Liver (tissue), 9 donors: Measurements from ENCODE around the gene ACOT11. TPM values are rescaled to one million over a fixed set of nuclear protein-coding genes. Genes with fewer than 3 reads are reported as not detected.

Experiments used
- DNase-seq: peaks from one replicate; pipeline ENCODE4 v3.0.0-alpha.2; 2017; ENCODE audit warnings: low spot score
- H3K27ac ChIP-seq, 2 donors: one replicate each; pipeline ENCODE4 v1.7.0; 2013; ENCODE audit warnings: inconsistent platforms in 2 of 2, low read length in 2 of 2, control low read depth in 1 of 2, low read depth in 1 of 2, mild to moderate bottlenecking in 1 of 2
- H3K27me3 ChIP-seq, 4 donors: one replicate each; pipeline versions ENCODE4 v1.6.1 to v1.7.0; 2013; ENCODE audit warnings: low read length in 3 of 4, inconsistent platforms in 1 of 4, mild to moderate bottlenecking in 1 of 4, moderate library complexity in 1 of 4; ENCODE audit not compliant: control insufficient read depth in 4 of 4, insufficient read depth in 4 of 4
- H3K36me3 ChIP-seq, 4 donors: one replicate each; pipeline versions ENCODE4 v1.6.1 to v1.7.0; 2013; ENCODE audit warnings: low read length in 3 of 4, mild to moderate bottlenecking in 3 of 4, low read depth in 1 of 4, moderate library complexity in 1 of 4; ENCODE audit not compliant: control insufficient read depth in 4 of 4, insufficient read depth in 3 of 4
- H3K4me1 ChIP-seq, 4 donors: one replicate each; pipeline versions ENCODE4 v1.6.1 to v1.7.0; 2013; ENCODE audit warnings: low read length in 3 of 4, mild to moderate bottlenecking in 3 of 4, moderate library complexity in 1 of 4; ENCODE audit not compliant: control insufficient read depth in 4 of 4, insufficient read depth in 4 of 4
- H3K4me3 ChIP-seq, 3 donors: one replicate each; pipeline versions ENCODE4 v1.6.1 to v1.7.0; 2013; ENCODE audit warnings: low read length in 3 of 3, control low read depth in 1 of 3, low read depth in 1 of 3, mild to moderate bottlenecking in 1 of 3
- H3K9ac ChIP-seq, 2 donors: one replicate each; pipeline ENCODE4 v1.7.0; 2013; ENCODE audit warnings: low read length in 2 of 2, mild to moderate bottlenecking in 2 of 2, moderate library complexity in 2 of 2, control low read depth in 1 of 2, low read depth in 1 of 2
- H3K9me3 ChIP-seq, 4 donors: one replicate each; pipeline versions ENCODE4 v1.6.1 to v1.7.0; 2013; ENCODE audit warnings: low read length in 3 of 4; ENCODE audit not compliant: control insufficient read depth in 4 of 4
- FOXA1 ChIP-seq: IDR thresholded peaks from 2 replicates; pipeline ENCODE4 v1.6.1; 2016; ENCODE audit warnings: antibody characterized with exemption
- FOXA2 ChIP-seq: IDR thresholded peaks from 2 replicates; pipeline ENCODE4 v1.6.1; 2016; ENCODE audit warnings: antibody characterized with exemption
- GABPA ChIP-seq, 2 donors: IDR thresholded peaks in 1 of 2; conservative IDR thresholded peaks in 1 of 2; 2 replicates each; pipeline ENCODE4 v1.6.1; 2016; ENCODE audit warnings: antibody characterized with exemption in 2 of 2, mild to moderate bottlenecking in 1 of 2, moderate library complexity in 1 of 2
- HNF4A ChIP-seq, 2 donors: conservative IDR thresholded peaks; 2 replicates each; pipeline ENCODE4 v1.6.1; 2016; ENCODE audit warnings: antibody characterized with exemption in 2 of 2, mild to moderate bottlenecking in 2 of 2
- HNF4G ChIP-seq: IDR thresholded peaks from 2 replicates; pipeline ENCODE4 v1.6.1; 2016; ENCODE audit warnings: antibody characterized with exemption
- JUND ChIP-seq, 2 donors: IDR thresholded peaks; 2 replicates each; pipeline ENCODE4 v1.6.1; 2016; ENCODE audit warnings: antibody characterized with exemption in 2 of 2
- NR2F2 ChIP-seq: IDR thresholded peaks from 2 replicates; pipeline ENCODE4 v1.6.1; 2016; ENCODE audit warnings: antibody characterized with exemption
- RAD21 ChIP-seq, 2 donors: IDR thresholded peaks; 2 replicates each; pipeline ENCODE4 v1.6.1; 2016; ENCODE audit warnings: antibody characterized with exemption in 2 of 2, mild to moderate bottlenecking in 2 of 2
- RXRA ChIP-seq, 2 donors: IDR thresholded peaks; 2 replicates each; pipeline ENCODE4 v1.6.1; 2017 to 2018; ENCODE audit warnings: antibody characterized with exemption in 2 of 2, mild to moderate bottlenecking in 1 of 2
- SP1 ChIP-seq: IDR thresholded peaks from 2 replicates; pipeline ENCODE4 v1.6.1; 2018; ENCODE audit warnings: antibody characterized with exemption, mild to moderate bottlenecking
- TAF1 ChIP-seq: conservative IDR thresholded peaks from 2 replicates; pipeline ENCODE4 v1.6.1; 2016; ENCODE audit warnings: antibody characterized with exemption, mild to moderate bottlenecking
- YY1 ChIP-seq: IDR thresholded peaks from 2 replicates; pipeline ENCODE4 v1.6.1; 2016; ENCODE audit warnings: antibody characterized with exemption, mild to moderate bottlenecking
- WGBS: extraction: QIAGEN DNeasy Blood & Tissue Kit; methylation state at CpG from one replicate; pipeline ENCODE4 v1.1.7; 2013; 5-methylcytosine and 5-hydroxymethylcytosine counted together
- polyA plus RNA-seq, 2 donors: library from polyadenylated mRNA; stranded (reverse) in 1 of 2; unstranded in 1 of 2; fragments of 200-250 nt in 1 of 2; fragments of >200 nt in 1 of 2; fragmentation: Nextera tagmentation in 1 of 2; extraction: Ambion mirVana in 1 of 2; gene quantifications; one replicate each; pipeline versions ENCODE4 v1.2.1 to v1.2.3, GENCODE V29; 2013 to 2015
- total RNA-seq, 2 donors: library from RNA; depleted of rRNA; stranded (reverse); fragments of >200 nt; gene quantifications; one replicate each; pipeline ENCODE4 v1.2.3, GENCODE V29; 2014
- TF ChIP-seq, protein P1 (sequence below): IDR thresholded peaks from 2 replicates; pipeline ENCODE4 v1.6.1; 2016; ENCODE audit warnings: antibody characterized with exemption
- TF ChIP-seq, protein P2 (sequence below): IDR thresholded peaks from 2 replicates; pipeline ENCODE4 v1.6.1; 2016; ENCODE audit warnings: antibody characterized with exemption, mild to moderate bottlenecking
- TF ChIP-seq, protein P3 (sequence below): IDR thresholded peaks from 2 replicates; pipeline ENCODE4 v1.6.1; 2016; ENCODE audit warnings: antibody characterized with exemption
- TF ChIP-seq, protein P4 (sequence below): fragments of 150-350 bp; IDR thresholded peaks from 2 replicates; pipeline ENCODE4 v1.5.1; 2017; ENCODE audit warnings: improper control_type of control experiment, low read depth, low read length; ENCODE audit not compliant: missing input control
- TF ChIP-seq, protein P5 (sequence below): IDR thresholded peaks from 2 replicates; pipeline ENCODE4 v1.6.1; 2016; ENCODE audit warnings: antibody characterized with exemption
- donor health status: healthy.
- donor health status: healthy.
- donor health status: healthy.
- donor health status: healthy.
- donor health status: healthy.

The ACOT11 gene
- total and polyA plus RNA-seq, 4 donors: 0.13 to 1.1 (median 0.50) TPM

DNA sequence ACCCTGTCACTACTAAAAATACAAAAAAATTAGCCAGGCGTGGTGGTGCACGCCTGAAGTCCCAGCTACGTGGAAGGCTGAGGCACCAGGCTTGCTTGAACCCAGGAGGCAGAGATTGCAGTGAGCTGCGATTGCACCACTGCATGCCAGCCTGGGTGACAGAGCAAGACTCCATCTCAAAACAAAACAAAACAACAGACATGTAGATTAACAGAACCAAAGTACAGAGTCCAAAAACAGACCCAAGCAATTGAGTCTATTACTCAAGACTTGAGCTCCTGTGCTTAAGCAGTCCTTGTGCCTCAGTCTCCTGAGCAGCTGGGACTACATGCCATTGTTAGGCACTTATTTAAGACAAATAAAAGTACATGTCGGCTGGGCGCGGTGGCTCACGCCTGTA, 9.5 kb upstream of the ACOT11 start:
- TF ChIP-seq FOXA2: no peak
- TF ChIP-seq, protein P1, sequence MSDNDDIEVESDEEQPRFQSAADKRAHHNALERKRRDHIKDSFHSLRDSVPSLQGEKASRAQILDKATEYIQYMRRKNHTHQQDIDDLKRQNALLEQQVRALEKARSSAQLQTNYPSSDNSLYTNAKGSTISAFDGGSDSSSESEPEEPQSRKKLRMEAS: no peak
- TF ChIP-seq YY1: no peak
- TF ChIP-seq RAD21 (IDR thresholded peaks at IDR 0.05): no peak
- TF ChIP-seq, protein P2, sequence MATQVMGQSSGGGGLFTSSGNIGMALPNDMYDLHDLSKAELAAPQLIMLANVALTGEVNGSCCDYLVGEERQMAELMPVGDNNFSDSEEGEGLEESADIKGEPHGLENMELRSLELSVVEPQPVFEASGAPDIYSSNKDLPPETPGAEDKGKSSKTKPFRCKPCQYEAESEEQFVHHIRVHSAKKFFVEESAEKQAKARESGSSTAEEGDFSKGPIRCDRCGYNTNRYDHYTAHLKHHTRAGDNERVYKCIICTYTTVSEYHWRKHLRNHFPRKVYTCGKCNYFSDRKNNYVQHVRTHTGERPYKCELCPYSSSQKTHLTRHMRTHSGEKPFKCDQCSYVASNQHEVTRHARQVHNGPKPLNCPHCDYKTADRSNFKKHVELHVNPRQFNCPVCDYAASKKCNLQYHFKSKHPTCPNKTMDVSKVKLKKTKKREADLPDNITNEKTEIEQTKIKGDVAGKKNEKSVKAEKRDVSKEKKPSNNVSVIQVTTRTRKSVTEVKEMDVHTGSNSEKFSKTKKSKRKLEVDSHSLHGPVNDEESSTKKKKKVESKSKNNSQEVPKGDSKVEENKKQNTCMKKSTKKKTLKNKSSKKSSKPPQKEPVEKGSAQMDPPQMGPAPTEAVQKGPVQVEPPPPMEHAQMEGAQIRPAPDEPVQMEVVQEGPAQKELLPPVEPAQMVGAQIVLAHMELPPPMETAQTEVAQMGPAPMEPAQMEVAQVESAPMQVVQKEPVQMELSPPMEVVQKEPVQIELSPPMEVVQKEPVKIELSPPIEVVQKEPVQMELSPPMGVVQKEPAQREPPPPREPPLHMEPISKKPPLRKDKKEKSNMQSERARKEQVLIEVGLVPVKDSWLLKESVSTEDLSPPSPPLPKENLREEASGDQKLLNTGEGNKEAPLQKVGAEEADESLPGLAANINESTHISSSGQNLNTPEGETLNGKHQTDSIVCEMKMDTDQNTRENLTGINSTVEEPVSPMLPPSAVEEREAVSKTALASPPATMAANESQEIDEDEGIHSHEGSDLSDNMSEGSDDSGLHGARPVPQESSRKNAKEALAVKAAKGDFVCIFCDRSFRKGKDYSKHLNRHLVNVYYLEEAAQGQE: no peak
- no peak for TF ChIP-seq SP1
- no peak for TF ChIP-seq HNF4G
- TF ChIP-seq FOXA1: no peak
- no peak for TF ChIP-seq RXRA (IDR thresholded peaks at IDR 0.05)
- TF ChIP-seq, protein P3, sequence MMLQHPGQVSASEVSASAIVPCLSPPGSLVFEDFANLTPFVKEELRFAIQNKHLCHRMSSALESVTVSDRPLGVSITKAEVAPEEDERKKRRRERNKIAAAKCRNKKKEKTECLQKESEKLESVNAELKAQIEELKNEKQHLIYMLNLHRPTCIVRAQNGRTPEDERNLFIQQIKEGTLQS: no peak
- no peak for TF ChIP-seq JUND (IDR thresholded peaks at IDR 0.05)
- TF ChIP-seq, protein P4, sequence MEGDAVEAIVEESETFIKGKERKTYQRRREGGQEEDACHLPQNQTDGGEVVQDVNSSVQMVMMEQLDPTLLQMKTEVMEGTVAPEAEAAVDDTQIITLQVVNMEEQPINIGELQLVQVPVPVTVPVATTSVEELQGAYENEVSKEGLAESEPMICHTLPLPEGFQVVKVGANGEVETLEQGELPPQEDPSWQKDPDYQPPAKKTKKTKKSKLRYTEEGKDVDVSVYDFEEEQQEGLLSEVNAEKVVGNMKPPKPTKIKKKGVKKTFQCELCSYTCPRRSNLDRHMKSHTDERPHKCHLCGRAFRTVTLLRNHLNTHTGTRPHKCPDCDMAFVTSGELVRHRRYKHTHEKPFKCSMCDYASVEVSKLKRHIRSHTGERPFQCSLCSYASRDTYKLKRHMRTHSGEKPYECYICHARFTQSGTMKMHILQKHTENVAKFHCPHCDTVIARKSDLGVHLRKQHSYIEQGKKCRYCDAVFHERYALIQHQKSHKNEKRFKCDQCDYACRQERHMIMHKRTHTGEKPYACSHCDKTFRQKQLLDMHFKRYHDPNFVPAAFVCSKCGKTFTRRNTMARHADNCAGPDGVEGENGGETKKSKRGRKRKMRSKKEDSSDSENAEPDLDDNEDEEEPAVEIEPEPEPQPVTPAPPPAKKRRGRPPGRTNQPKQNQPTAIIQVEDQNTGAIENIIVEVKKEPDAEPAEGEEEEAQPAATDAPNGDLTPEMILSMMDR: no peak
- TF ChIP-seq NR2F2: no peak
- no peak for TF ChIP-seq HNF4A (conservative IDR thresholded peaks at IDR 0.05)
- TF ChIP-seq GABPA (IDR thresholded peaks at IDR 0.05 in 1 of 2, conservative IDR thresholded peaks at IDR 0.05 in 1 of 2): no peak
- TF ChIP-seq TAF1: no peak
- TF ChIP-seq, protein P5, sequence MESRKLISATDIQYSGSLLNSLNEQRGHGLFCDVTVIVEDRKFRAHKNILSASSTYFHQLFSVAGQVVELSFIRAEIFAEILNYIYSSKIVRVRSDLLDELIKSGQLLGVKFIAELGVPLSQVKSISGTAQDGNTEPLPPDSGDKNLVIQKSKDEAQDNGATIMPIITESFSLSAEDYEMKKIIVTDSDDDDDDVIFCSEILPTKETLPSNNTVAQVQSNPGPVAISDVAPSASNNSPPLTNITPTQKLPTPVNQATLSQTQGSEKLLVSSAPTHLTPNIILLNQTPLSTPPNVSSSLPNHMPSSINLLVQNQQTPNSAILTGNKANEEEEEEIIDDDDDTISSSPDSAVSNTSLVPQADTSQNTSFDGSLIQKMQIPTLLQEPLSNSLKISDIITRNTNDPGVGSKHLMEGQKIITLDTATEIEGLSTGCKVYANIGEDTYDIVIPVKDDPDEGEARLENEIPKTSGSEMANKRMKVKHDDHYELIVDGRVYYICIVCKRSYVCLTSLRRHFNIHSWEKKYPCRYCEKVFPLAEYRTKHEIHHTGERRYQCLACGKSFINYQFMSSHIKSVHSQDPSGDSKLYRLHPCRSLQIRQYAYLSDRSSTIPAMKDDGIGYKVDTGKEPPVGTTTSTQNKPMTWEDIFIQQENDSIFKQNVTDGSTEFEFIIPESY: no peak
- Histone ChIP-seq H3K4me1 (peaks cover 4 to 10% (median 7%) of the 10 kb centered on the region in 4 donors), H3K27ac (no peak overlapping the region), H3K4me3 (no peak overlapping the region), H3K9ac (no peak overlapping the region), H3K27me3 (no peaks in the 10 kb centered on the region), H3K9me3 (no peaks in the 10 kb centered on the region), H3K36me3 (no peaks in the 10 kb centered on the region)
- WGBS: 93% methylated on average over 8 of the region's 8 CpGs
- no peak for DNase-seq
